ENCODE results near the gene MSANTD4.

DNA sequence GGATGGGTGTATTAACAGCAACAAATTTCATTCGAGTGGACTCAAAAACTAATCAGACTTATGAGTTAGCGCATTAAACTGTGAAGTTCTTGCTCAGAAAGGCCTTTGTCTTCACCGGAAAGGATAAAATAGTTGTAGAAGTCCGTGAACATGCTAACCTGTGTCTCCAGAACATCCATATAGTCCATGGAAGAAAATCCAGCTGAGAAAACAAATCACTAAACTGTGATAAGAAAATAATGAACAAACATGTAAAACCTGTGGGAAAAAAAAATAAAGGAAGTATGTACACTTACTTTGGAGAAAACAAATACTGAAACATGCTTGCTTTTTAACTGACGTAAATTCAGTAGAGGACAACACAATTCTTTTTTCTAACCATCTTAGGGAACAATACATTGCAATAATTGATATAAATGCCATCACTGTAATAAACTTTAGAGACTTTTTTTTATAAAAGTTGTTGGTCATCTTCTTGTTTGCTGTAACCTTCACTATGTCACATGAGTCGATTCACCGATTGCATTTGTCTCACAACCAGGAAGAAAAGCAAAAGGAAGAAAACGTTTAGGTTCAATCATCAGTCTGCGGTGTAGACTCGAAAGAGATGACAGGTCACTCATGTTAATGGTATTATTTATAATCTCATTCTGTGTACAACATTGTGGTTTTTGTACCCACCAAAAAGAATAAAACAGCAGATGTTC, 41.9 kb downstream of the MSANTD4 start:
- TF ChIP-seq, protein P1, sequence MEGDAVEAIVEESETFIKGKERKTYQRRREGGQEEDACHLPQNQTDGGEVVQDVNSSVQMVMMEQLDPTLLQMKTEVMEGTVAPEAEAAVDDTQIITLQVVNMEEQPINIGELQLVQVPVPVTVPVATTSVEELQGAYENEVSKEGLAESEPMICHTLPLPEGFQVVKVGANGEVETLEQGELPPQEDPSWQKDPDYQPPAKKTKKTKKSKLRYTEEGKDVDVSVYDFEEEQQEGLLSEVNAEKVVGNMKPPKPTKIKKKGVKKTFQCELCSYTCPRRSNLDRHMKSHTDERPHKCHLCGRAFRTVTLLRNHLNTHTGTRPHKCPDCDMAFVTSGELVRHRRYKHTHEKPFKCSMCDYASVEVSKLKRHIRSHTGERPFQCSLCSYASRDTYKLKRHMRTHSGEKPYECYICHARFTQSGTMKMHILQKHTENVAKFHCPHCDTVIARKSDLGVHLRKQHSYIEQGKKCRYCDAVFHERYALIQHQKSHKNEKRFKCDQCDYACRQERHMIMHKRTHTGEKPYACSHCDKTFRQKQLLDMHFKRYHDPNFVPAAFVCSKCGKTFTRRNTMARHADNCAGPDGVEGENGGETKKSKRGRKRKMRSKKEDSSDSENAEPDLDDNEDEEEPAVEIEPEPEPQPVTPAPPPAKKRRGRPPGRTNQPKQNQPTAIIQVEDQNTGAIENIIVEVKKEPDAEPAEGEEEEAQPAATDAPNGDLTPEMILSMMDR (IDR thresholded peaks at IDR 0.05; ENCODE audit: low read depth, low read length): no peak
- TF ChIP-seq EZH2phosphoT487 (IDR thresholded peaks at IDR 0.05; ENCODE audit: low read depth): no peak
